Cardiac fibroblast (primary cell): ENCODE measurements around the gene MTMR4.
"Not testable (repeated sequence)": the region's sequence is repeated elsewhere in the genome, so short reads cannot be mapped to it uniquely, and the experiment has no call there.

Experiments used
- DNase-seq, 2 donors: peaks; one replicate each; pipeline versions ENCODE4 v3.0.0 to v3.0.0-alpha.2; 2010; ENCODE audit warnings: low read depth in 2 of 2
- H3K4me3 ChIP-seq, 2 donors: replicated peaks in 1 of 2; 1 replicate in 1 of 2; 2 replicates in 1 of 2; pipeline ENCODE4 v1.5.1; 2011; ENCODE audit warnings: low read depth in 2 of 2, low read length in 2 of 2, mild to moderate bottlenecking in 2 of 2, moderate library complexity in 1 of 2
- TF ChIP-seq, protein P1 (sequence below): IDR thresholded peaks from one replicate; pipeline ENCODE4 v1.5.1; 2011; ENCODE audit warnings: low read depth, mild to moderate bottlenecking, low read length, inconsistent platforms

Gene MTMR4

DNA sequence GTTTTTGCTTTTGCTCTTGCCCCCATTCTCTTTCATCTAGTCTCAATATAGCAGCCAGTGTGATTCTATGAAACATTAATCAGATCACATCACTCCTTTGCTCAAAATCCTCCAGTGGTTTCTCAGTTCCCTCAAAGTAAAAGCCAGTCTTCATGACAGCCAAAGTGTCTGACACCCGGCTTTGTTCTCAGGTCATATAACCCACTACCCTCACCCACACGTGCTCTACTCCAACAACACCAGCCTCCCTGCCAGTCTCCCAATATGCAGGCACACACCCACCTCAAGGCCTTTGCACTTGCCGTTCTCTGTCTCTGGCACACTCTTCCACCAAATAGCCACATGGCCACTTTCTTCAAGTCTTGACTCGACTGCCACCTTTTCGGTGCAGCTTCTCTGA is 4.4 kb downstream of the MTMR4 start:
- no peak for DNase-seq
- no peak overlapping the region for H3K4me3 ChIP-seq

DNA sequence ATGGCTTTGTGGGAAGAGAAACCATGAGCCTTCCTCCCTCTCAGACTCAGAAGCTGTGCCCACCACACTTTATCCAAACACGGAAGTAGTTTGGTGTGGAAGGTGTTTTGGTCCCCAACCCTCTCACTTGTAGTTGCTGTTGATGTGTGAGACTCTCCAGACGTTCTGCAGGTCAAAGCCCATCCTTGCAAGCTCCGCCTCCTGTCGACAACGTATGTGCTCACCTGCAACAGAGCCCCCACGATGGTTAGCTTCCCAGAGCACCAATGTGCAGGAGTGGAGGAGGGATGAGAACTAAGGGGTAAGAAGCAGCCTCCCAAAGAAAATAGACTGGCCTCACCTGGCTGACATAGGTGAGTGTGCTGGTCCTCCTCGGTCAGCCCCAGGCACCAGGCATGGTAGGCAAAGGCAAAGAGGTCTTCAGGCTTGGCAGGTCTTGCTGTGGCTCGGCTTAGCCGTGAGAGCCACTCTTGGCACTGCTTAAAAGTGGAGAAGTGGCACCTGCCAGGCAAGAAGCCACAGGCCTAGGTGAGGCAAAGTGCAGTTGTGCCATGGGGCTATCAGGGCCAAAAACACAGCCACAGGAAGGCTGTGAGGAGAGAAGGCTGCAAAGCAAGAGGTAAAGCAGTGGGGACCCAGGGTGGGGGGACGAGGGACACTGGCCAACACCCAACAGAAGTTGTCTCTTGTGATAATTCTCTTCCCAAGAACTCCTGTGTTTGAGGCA is 5.9 kb downstream of the MTMR4 start:
- DNase-seq, result no peak
- no peak overlapping the region for H3K4me3 ChIP-seq
- TF ChIP-seq, protein P1, sequence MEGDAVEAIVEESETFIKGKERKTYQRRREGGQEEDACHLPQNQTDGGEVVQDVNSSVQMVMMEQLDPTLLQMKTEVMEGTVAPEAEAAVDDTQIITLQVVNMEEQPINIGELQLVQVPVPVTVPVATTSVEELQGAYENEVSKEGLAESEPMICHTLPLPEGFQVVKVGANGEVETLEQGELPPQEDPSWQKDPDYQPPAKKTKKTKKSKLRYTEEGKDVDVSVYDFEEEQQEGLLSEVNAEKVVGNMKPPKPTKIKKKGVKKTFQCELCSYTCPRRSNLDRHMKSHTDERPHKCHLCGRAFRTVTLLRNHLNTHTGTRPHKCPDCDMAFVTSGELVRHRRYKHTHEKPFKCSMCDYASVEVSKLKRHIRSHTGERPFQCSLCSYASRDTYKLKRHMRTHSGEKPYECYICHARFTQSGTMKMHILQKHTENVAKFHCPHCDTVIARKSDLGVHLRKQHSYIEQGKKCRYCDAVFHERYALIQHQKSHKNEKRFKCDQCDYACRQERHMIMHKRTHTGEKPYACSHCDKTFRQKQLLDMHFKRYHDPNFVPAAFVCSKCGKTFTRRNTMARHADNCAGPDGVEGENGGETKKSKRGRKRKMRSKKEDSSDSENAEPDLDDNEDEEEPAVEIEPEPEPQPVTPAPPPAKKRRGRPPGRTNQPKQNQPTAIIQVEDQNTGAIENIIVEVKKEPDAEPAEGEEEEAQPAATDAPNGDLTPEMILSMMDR, result no peak

More for the DNA sequence above, 4.4 kb downstream of the MTMR4 start:
- TF ChIP-seq, protein P1, result no peak

DNA sequence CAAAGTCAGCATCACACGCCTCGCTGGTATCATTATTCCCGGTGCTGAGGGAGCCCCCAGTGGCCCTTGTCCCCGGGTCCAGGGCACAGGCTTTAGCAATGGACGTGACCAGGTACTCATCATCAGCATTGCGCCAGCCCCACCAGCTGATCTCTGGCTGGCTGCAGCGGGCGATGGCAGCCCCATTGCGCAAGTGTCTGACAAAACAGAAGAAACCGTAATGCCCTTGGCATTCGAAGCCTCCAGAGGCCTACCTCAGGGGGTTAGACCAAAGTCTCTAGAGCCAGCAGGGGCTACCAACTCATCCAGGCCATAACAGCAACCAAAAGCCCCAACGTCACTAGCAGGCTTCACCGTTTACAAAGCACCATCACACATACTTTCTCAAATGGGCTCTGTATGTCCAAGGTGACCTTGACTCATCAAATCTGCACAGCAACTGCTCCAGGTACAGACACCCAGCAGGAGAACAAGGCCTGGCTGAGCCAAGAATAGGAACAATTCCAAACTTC is 7.3 kb downstream of the MTMR4 start:
- no peak overlapping the region for H3K4me3 ChIP-seq
- DNase-seq, result peak; percentile 29 to 86
- TF ChIP-seq, protein P1, result no peak

DNA sequence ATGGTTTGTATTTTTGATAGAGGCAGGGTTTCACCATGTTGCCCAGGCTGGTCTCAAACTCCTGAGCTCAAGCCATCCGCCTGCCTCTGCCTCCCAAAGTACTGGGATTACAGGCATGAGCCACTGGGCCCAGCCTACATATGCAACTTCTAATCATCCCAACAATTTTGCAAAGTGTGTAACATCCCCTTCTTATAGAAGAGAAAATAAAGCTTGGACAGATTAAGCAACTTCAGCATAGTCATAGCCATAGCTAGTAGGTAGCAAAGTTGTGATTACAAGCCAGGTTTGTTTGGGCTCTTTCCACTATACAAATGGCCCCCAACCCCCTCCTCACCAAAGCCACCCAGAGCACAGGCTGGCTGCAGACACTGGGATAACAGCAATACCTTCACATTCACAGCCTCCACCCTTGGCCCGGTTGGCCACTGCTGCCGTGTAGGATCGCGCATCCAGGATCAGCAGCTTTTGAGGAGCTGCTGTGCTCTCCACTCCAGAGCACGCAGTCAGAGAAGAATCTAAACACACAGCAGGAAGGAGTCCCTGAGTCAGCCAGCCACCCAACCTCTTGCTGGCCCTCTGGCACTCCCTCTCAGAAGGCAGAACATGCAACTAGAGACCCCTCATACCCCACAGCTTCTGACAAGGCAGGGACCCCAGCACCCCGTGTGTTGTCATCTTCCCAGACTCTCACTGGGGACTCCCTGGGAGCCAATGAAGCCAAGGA is 7.9 kb downstream of the MTMR4 start:
- H3K4me3 ChIP-seq, result no peak overlapping the region
- TF ChIP-seq, protein P1, result no peak
- peak in 1 of 2 donors; percentile 51 for DNase-seq

DNA sequence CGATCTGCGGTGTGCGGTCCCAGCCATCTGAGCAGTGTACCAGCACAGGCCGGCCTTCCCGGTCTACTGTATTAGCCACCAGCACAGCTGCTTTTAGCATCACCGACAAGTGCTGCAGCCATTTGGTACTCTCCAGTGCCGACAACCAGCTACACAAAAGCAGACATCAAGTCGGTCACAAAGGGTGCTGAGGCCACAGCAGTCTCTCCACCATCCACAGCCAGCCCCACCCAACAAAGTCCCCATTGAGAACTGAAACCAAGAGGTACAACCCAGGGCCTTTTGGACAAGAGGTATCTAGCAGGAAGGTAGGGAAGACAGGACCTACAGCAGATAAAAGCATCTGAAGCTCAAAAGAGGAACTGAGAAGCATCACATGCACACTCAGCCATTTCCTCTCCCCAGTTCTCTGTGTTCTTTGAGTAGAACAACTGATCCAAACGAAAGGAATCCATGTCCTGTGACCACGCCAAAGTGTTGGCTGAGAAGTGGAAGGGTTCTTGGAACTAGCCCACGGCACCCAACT is 9.5 kb downstream of the MTMR4 start:
- no peak overlapping the region for H3K4me3 ChIP-seq
- DNase-seq, result no peak
- TF ChIP-seq, protein P1, result no peak

DNA sequence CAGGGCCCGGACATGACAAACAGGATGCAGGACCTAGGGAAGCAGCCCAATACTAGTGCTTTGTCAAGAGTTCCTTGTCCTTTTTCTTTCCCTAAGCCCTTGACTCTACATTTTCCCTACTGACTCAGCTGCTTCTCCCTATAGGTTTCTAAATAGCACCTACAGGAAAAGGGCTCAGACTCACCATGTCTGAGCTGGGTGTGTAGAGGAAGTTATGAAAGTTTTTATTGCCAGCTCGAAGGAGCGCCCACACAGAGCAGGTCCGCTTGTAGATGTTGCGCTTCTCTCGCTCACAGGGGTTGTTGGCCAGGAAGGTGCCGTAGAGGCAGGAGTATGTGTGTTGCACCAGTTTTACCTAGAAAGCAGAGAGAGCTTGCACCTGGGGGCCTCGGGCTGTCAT is 10.6 kb downstream of the MTMR4 start:
- TF ChIP-seq, protein P1, result no peak
- no peak overlapping the region for H3K4me3 ChIP-seq

DNA sequence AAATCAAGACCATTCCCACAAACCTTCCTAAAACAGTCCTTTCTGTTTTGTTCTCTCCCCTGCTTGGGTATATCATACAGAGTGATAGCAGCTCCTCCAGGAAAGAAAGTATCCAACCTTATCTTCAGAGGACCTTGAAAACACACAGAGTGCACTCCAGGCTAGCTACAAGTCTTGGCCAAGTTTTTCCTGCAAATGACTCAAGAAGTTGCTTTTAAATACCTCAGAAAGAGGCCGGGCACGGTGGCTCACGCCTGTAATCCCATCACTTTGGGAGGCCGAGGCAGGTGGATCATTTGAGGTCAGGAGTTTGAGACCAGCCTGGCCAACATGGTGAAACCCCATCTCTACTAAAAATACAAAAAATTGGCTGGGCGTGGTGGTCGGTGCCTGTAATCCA is 11.3 kb downstream of the MTMR4 start:
- H3K4me3 ChIP-seq, DNase-seq: not testable (repeated sequence)

More for the DNA sequence above, 10.6 kb downstream of the MTMR4 start:
- DNase-seq, result no peak
